HEK293 (cell line): Measurements from ENCODE around the gene PIK3C2G.

Source experiments
- CTCF ChIA-PET: fragments of 350-600 bp; formaldehyde crosslinking; extraction: SDS; loops from one replicate; lab custom pipeline; 2021; ENCODE audit warnings: antibody characterized with exemption; lab: Yijun Ruan, JAX
- POLR2A ChIA-PET: fragments of 300-600 bp; formaldehyde crosslinking; extraction: SDS; loops from one replicate; lab custom pipeline; 2020; ENCODE audit warnings: antibody characterized with exemption, inconsistent platforms; lab: Yijun Ruan, JAX
- H3K27ac ChIP-seq: fragments of 200-500 bp; sonication (Bioruptor generic); 2 replicates; pipeline ENCODE4 v1.5.1; 2014; ENCODE audit warnings: low read depth, low read length, control low read depth, inconsistent platforms; ENCODE audit errors: extremely low read depth
- H3K36me3 ChIP-seq, 2 experiments: fragments of 200-500 bp in 1 of 2; sonication (Bioruptor generic) in 1 of 2; 1 replicate in 1 of 2; 2 replicates in 1 of 2; pipeline ENCODE4 v1.5.1; 2014 to 2017; ENCODE audit warnings: inconsistent platforms in 2 of 2, low read length in 2 of 2; ENCODE audit not compliant: control insufficient read depth in 2 of 2, insufficient read depth in 1 of 2
- H3K4me1 ChIP-seq: fragments of 200-500 bp; sonication (Bioruptor generic); 2 replicates; pipeline ENCODE4 v1.5.1; 2014; ENCODE audit warnings: mild to moderate bottlenecking, low read length, inconsistent platforms; ENCODE audit not compliant: control insufficient read depth, insufficient read depth
- H3K4me3 ChIP-seq: 2 replicates; pipeline ENCODE4 v1.5.1; 2011; ENCODE audit warnings: low read depth, mild to moderate bottlenecking, control low read depth, low read length, moderate library complexity
- H3K9me3 ChIP-seq: fragments of 200-500 bp; sonication (Bioruptor generic); 2 replicates; pipeline ENCODE4 v1.5.1; 2014; ENCODE audit warnings: low read depth, low read length, inconsistent platforms; ENCODE audit not compliant: control insufficient read depth, insufficient read depth
- ATF2 ChIP-seq: fragments of 450-650 bp; formaldehyde crosslinking; IDR thresholded peaks from 2 replicates; pipeline ENCODE4 v1.5.1; 2016; ENCODE audit warnings: missing biosample characterization, missing genetic modification characterization, low read depth
- GFI1B ChIP-seq: fragments of 450-650 bp; formaldehyde crosslinking; IDR thresholded peaks from 2 replicates; pipeline ENCODE4 v1.5.1; 2016; ENCODE audit warnings: missing biosample characterization, missing genetic modification characterization
- HOXD13 ChIP-seq: sonication (generic); formaldehyde crosslinking; IDR thresholded peaks from 2 replicates; pipeline ENCODE4 v1.8.0; 2022; ENCODE audit warnings: missing genetic modification reagents, borderline replicate concordance
- MZF1 ChIP-seq: fragments of 450-650 bp; formaldehyde crosslinking; IDR thresholded peaks from 2 replicates; pipeline ENCODE4 v1.5.1; 2017; ENCODE audit warnings: missing biosample characterization, missing genetic modification characterization, borderline replicate concordance
- OVOL3 ChIP-seq: fragments of 450-650 bp; formaldehyde crosslinking; IDR thresholded peaks from 2 replicates; pipeline ENCODE4 v1.5.1; 2016; ENCODE audit warnings: missing biosample characterization, missing genetic modification characterization
- PRDM10 ChIP-seq: fragments of 450-650 bp; formaldehyde crosslinking; IDR thresholded peaks from 2 replicates; pipeline ENCODE4 v1.5.1; 2016; ENCODE audit warnings: missing biosample characterization, missing genetic modification characterization
- RBAK ChIP-seq: fragments of 450-650 bp; formaldehyde crosslinking; IDR thresholded peaks from 2 replicates; pipeline ENCODE4 v1.5.1; 2016; ENCODE audit warnings: missing biosample characterization, missing genetic modification characterization
- SCRT2 ChIP-seq: fragments of 450-650 bp; formaldehyde crosslinking; IDR thresholded peaks from 2 replicates; pipeline ENCODE4 v1.5.1; 2016; ENCODE audit warnings: missing biosample characterization, missing genetic modification characterization
- TRIM28 ChIP-seq: IDR thresholded peaks from 2 replicates; pipeline ENCODE4 v1.6.1; 2011; ENCODE audit warnings: low read length, control low read depth, borderline replicate concordance
- WT1 ChIP-seq: fragments of 450-650 bp; formaldehyde crosslinking; IDR thresholded peaks from 2 replicates; pipeline ENCODE4 v1.5.1; 2016; ENCODE audit warnings: missing biosample characterization, missing genetic modification characterization
- ZNF121 ChIP-seq: fragments of 450-650 bp; formaldehyde crosslinking; IDR thresholded peaks from 2 replicates; pipeline ENCODE4 v1.5.1; 2016; ENCODE audit warnings: missing biosample characterization, missing genetic modification characterization
- ZNF148 ChIP-seq: fragments of 450-650 bp; formaldehyde crosslinking; IDR thresholded peaks from 2 replicates; pipeline ENCODE4 v1.5.0; 2017; ENCODE audit warnings: missing biosample characterization, missing genetic modification characterization, borderline replicate concordance
- ZNF26 ChIP-seq: fragments of 450-650 bp; formaldehyde crosslinking; IDR thresholded peaks from 2 replicates; pipeline ENCODE4 v1.5.1; 2016; ENCODE audit warnings: missing biosample characterization, missing genetic modification characterization
- ZNF292 ChIP-seq: fragments of 450-650 bp; formaldehyde crosslinking; IDR thresholded peaks from 2 replicates; pipeline ENCODE4 v1.5.1; 2016; ENCODE audit warnings: low read depth, missing biosample characterization, missing genetic modification characterization, borderline replicate concordance
- ZNF513 ChIP-seq: fragments of 450-650 bp; IDR thresholded peaks from 2 replicates; pipeline ENCODE4 v1.5.1; 2018; ENCODE audit warnings: missing biosample characterization, missing genetic modification characterization
- ZNF548 ChIP-seq: fragments of 450-650 bp; formaldehyde crosslinking; IDR thresholded peaks from 2 replicates; pipeline ENCODE4 v1.5.1; 2016; ENCODE audit warnings: missing biosample characterization, missing genetic modification characterization
- ZNF621 ChIP-seq: fragments of 450-650 bp; formaldehyde crosslinking; IDR thresholded peaks from 2 replicates; pipeline ENCODE4 v1.5.1; 2017; ENCODE audit warnings: missing biosample characterization, missing genetic modification characterization
- ZNF747 ChIP-seq: fragments of 450-650 bp; formaldehyde crosslinking; IDR thresholded peaks from 2 replicates; pipeline ENCODE4 v1.5.1; 2016; ENCODE audit warnings: missing biosample characterization, missing genetic modification characterization
- ZSCAN18 ChIP-seq: fragments of 450-650 bp; formaldehyde crosslinking; IDR thresholded peaks from 2 replicates; pipeline ENCODE4 v1.5.1; 2016; ENCODE audit warnings: missing biosample characterization, missing genetic modification characterization
- ZSCAN4 ChIP-seq: fragments of 450-650 bp; formaldehyde crosslinking; IDR thresholded peaks from 2 replicates; pipeline ENCODE4 v1.5.1; 2017; ENCODE audit warnings: missing biosample characterization, missing genetic modification characterization

Gene PIK3C2G

GRCh38 chr12:18467620-18468245 is 206.4 kb downstream of the PIK3C2G start:
- Histone ChIP-seq H3K27ac (no peak overlapping the region), H3K4me1 (no peaks in the 10 kb centered on the region), H3K36me3 (no peaks in the 10 kb centered on the region), H3K4me3 (no peak overlapping the region), H3K9me3 (no peaks in the 10 kb centered on the region)
- ChIA-PET POLR2A (no interaction called here), CTCF (interaction anchor here (1.1 kb wide), 1 partner anchor 37 kb away, joined by 3 read pairs; no protein-coding TSS in a partner anchor)
- TF ChIP-seq ZNF26 (tag by site-specific recombination) (no peak), ZNF747 (tag by site-specific recombination) (no peak), WT1 (no peak), MZF1 (tag by site-specific recombination) (no peak), ZNF292 (tag by site-specific recombination) (no peak), ZNF621 (no peak), ZSCAN18 (tag by site-specific recombination) (no peak), GFI1B (tag by site-specific recombination) (no peak), OVOL3 (tag by site-specific recombination) (no peak), HOXD13 (CRISPR knock-in tag) (no peak), ZNF548 (no peak), PRDM10 (tag by site-specific recombination) (no peak)

GRCh38 chr12:18468246-18469075 is 207.1 kb downstream of the PIK3C2G start:
- CTCF ChIA-PET, result interaction anchor here (1.1 kb wide), 1 partner anchor 38 kb away, joined by 3 read pairs; no protein-coding TSS in a partner anchor
- H3K9me3 ChIP-seq, result no peaks in the 10 kb centered on the region
- no peak overlapping the region for H3K4me3 ChIP-seq
- no peaks in the 10 kb centered on the region for H3K4me1 ChIP-seq
- POLR2A ChIA-PET, result no interaction called here
- no peaks in the 10 kb centered on the region for H3K36me3 ChIP-seq
- H3K27ac ChIP-seq, result no peak overlapping the region
- TF ChIP-seq ZNF148, result no peak
- TF ChIP-seq TRIM28, result no peak
- TF ChIP-seq ZSCAN4, result no peak
- TF ChIP-seq SCRT2, result no peak
- no peak for TF ChIP-seq ZNF513
- TF ChIP-seq ATF2, result no peak
- no peak for TF ChIP-seq RBAK (tag by site-specific recombination)
- TF ChIP-seq ZNF121 (tag by site-specific recombination), result no peak
